OCI-LY7 (cell line): Measurements from ENCODE around the gene PI3. TPM values are rescaled to one million over a fixed set of nuclear protein-coding genes. Genes with fewer than 3 reads are reported as not detected.

ENCODE experiments used
- BruUV-seq: library from RNA; stranded (reverse); fragments of 400-500 nt; replicated peaks from 2 replicates; lab custom pipeline; 2021; lab: Mats Ljungman, UMichigan
- CTCF ChIA-PET: fragments of 300-600 bp; sonication (Branson Sonifier 250); formaldehyde crosslinking; loops from one replicate; lab custom pipeline; 2022; ENCODE audit warnings: antibody characterized with exemption; ENCODE audit not compliant: unreplicated experiment; lab: Charles Lee
- POLR2A ChIA-PET: fragments of 300-600 bp; sonication (Branson Sonifier 250); formaldehyde crosslinking; loops from one replicate; lab custom pipeline; 2022; ENCODE audit warnings: antibody characterized with exemption; lab: Charles Lee
- DNase-seq: peaks from one replicate; pipeline ENCODE4 v3.0.0-alpha.2; 2015; ENCODE audit warnings: low spot score
- H2AFZ ChIP-seq: fragments of 200-600 bp; sonication (generic), shearing (Covaris generic); 2 replicates; pipeline ENCODE4 v1.6.1; 2014; ENCODE audit warnings: mild to moderate bottlenecking, antibody characterized with exemption, low read length, moderate library complexity
- H3K27ac ChIP-seq: fragments of 200-600 bp; sonication (generic); 2 replicates; pipeline ENCODE4 v1.5.1; 2014; ENCODE audit warnings: mixed run types, low read depth, mild to moderate bottlenecking, moderate library complexity, low read length, inconsistent platforms; ENCODE audit not compliant: poor library complexity, severe bottlenecking
- H3K36me3 ChIP-seq: fragments of 200-600 bp; sonication (generic); 2 replicates; pipeline ENCODE4 v1.6.1; 2014; ENCODE audit warnings: mild to moderate bottlenecking, antibody characterized with exemption, low read length, moderate library complexity, mixed read lengths; ENCODE audit not compliant: insufficient read depth
- H3K4me1 ChIP-seq: fragments of 200-600 bp; sonication (generic); 2 replicates; pipeline ENCODE4 v1.5.1; 2014; ENCODE audit warnings: mild to moderate bottlenecking, low read length; ENCODE audit not compliant: insufficient read depth, poor library complexity, severe bottlenecking
- H3K4me2 ChIP-seq: fragments of 200-600 bp; sonication (generic); 2 replicates; pipeline ENCODE4 v1.6.1; 2014; ENCODE audit warnings: mild to moderate bottlenecking, low read length
- H3K4me3 ChIP-seq: fragments of 200-600 bp; sonication (generic); 2 replicates; pipeline ENCODE4 v1.5.1; 2014; ENCODE audit warnings: mild to moderate bottlenecking, low read depth, low read length; ENCODE audit not compliant: poor library complexity, severe bottlenecking
- H3K79me2 ChIP-seq: fragments of 200-600 bp; sonication (generic); 2 replicates; pipeline ENCODE4 v1.6.1; 2016; ENCODE audit warnings: low read depth, mild to moderate bottlenecking, low read length, moderate library complexity, mixed read lengths; ENCODE audit not compliant: insufficient read depth
- H3K9me2 ChIP-seq: fragments of 200-600 bp; sonication (generic); 2 replicates; pipeline ENCODE4 v1.6.1; 2016; ENCODE audit warnings: mild to moderate bottlenecking, low read length, mixed read lengths; ENCODE audit not compliant: insufficient read depth
- H3K9me3 ChIP-seq: fragments of 200-600 bp; sonication (generic); 2 replicates; pipeline ENCODE4 v1.6.1; 2014; ENCODE audit warnings: mild to moderate bottlenecking, mixed run types, low read length, mixed read lengths
- H4K20me1 ChIP-seq: fragments of 200-600 bp; sonication (generic); 2 replicates; pipeline ENCODE4 v1.6.1; 2014; ENCODE audit warnings: mild to moderate bottlenecking, antibody characterized with exemption, low read length, moderate library complexity, mixed read lengths; ENCODE audit not compliant: insufficient read depth
- CTCF ChIP-seq: fragments of 200-600 bp; sonication (generic); conservative IDR thresholded peaks from 2 replicates; pipeline ENCODE4 v1.5.1; 2014; ENCODE audit warnings: mild to moderate bottlenecking, antibody characterized with exemption, low read length, moderate library complexity, mixed read lengths
- EZH2phosphoT487 ChIP-seq: fragments of 200-600 bp; sonication (generic); IDR thresholded peaks from 2 replicates; pipeline ENCODE4 v1.6.1; 2018; ENCODE audit warnings: low read depth, borderline replicate concordance, mild to moderate bottlenecking, mixed run types, antibody characterized with exemption, low read length, moderate library complexity, mixed read lengths
- intact Hi-C: fragments of 100-400 bp; cut with micrococcal nuclease; formaldehyde crosslinking; loops from one replicate; pipeline ENCODE4 v1.10.0; 2022; ENCODE audit not compliant: unreplicated experiment
- total RNA-seq, 2 experiments: library from RNA; depleted of rRNA in 1 of 2; stranded (reverse); fragments of >200 nt in 1 of 2; shearing (Covaris generic) in 1 of 2; gene quantifications; 2 replicates each; pipeline ENCODE4 v1.2.3, GENCODE V29; 2014 to 2022

The PI3 gene
- total RNA-seq, 2 experiments from 2014 or later, result not detected

GRCh38 chr20:45140836-45141235, 33.9 kb upstream of the PI3 start:
- Histone ChIP-seq H3K4me1 (no peaks in the 10 kb centered on the region), H2AFZ (no peak overlapping the region), H3K4me3 (no peak overlapping the region), H3K4me2 (no peak overlapping the region), H3K9me3 (no peaks in the 10 kb centered on the region), H3K36me3 (no peaks in the 10 kb centered on the region), H3K27ac (no peak overlapping the region), H3K79me2 (no peaks in the 10 kb centered on the region), H4K20me1 (no peaks in the 10 kb centered on the region), H3K9me2 (no peaks in the 10 kb centered on the region)
- intact Hi-C loops, result loop anchor here (10.0 kb wide), 1 partner anchor 64 kb away; the partner anchor contains the start of gene SEMG1
- DNase-seq, result no peak
- CTCF ChIA-PET, result no interaction called here
- no TSS peak for BruUV-seq
- TF ChIP-seq EZH2phosphoT487, result no peak
- POLR2A ChIA-PET, result no interaction called here

GRCh38 chr20:45149062-45149461, 25.6 kb upstream of the PI3 start:
- no TSS peak for BruUV-seq
- H3K9me2 ChIP-seq, result no peaks in the 10 kb centered on the region
- intact Hi-C loops, result loop anchor here (10.0 kb wide), 1 partner anchor 56 kb away; the partner anchor contains the start of gene SEMG1
- H3K9me3 ChIP-seq, result no peaks in the 10 kb centered on the region
- no peaks in the 10 kb centered on the region for H4K20me1 ChIP-seq
- no peak overlapping the region for H3K4me2 ChIP-seq
- H3K4me3 ChIP-seq, result no peak overlapping the region
- ChIA-PET POLR2A (no interaction called here), CTCF (no interaction called here)
- H3K79me2 ChIP-seq, result no peaks in the 10 kb centered on the region
- no peak overlapping the region for H3K27ac ChIP-seq
- H3K4me1 ChIP-seq, result no peaks in the 10 kb centered on the region
- no peak for TF ChIP-seq EZH2phosphoT487
- TF ChIP-seq CTCF, result no peak
- no peak overlapping the region for H2AFZ ChIP-seq
- no peak for DNase-seq
- no peaks in the 10 kb centered on the region for H3K36me3 ChIP-seq

- no peak overlapping the region for H3K4me3 ChIP-seq
- no peaks in the 10 kb centered on the region for H4K20me1 ChIP-seq
- ChIA-PET POLR2A (no interaction called here), CTCF (no interaction called here)
- H3K27ac ChIP-seq, result no peak overlapping the region
- no peaks in the 10 kb centered on the region for H3K9me3 ChIP-seq
- H3K4me1 ChIP-seq, result no peaks in the 10 kb centered on the region
- TF ChIP-seq CTCF, result no peak
- no peak for TF ChIP-seq EZH2phosphoT487
- no TSS peak for BruUV-seq
- no peaks in the 10 kb centered on the region for H3K36me3 ChIP-seq
- no peaks in the 10 kb centered on the region for H3K79me2 ChIP-seq
- no peak overlapping the region for H2AFZ ChIP-seq
- intact Hi-C loops, result no loop called here
- DNase-seq, result no peak
- H3K9me2 ChIP-seq, result no peaks in the 10 kb centered on the region
- H3K4me2 ChIP-seq, result no peak overlapping the region
These were observed 22.3 kb upstream of the PI3 start for GRCh38 chr20:45152405-45152804.
